ENCODE results near the gene MRPL24. TPM values are rescaled to one million over a fixed set of nuclear protein-coding genes. Genes with fewer than 3 reads are reported as not detected.

Gene MRPL24
- total and polyA plus RNA-seq, 9 of the 15 experiments (the other 6 are each of a cell fraction or from before 2014, with no cell fraction given), result 74.3 to 267 (median 113) TPM

GRCh38 chr1:156727926-156728598 is 12.8 kb downstream of the MRPL24 start, which contains the start of gene METTL25B:
Gene METTL25B (plus strand): TSS chr1:156728469. CDS start chr1:156729105, 636 bp downstream.
- peaks cover 74% of the 10 kb centered on the region for H3K36me3 ChIP-seq (ENCODE audit: control insufficient read depth, insufficient read depth, low read length)
- peaks cover 13 to 17% of the 10 kb centered on the region in 2 experiments; a peak in 4 of 5 replicates for H3K4me1 ChIP-seq (replicated peaks in 1 of 2; ENCODE audit: control insufficient read depth in 2 of 2, insufficient read depth in 2 of 2, low read length in 2 of 2)
- H3K9me1 ChIP-seq (ENCODE audit: control insufficient read depth, insufficient read depth, low read length), result no peaks in the 10 kb centered on the region
- ChIA-PET CTCF (ENCODE audit: low intra/inter-chr PET ratio) (interaction anchor here (0.6 to 6.9 kb wide), 3 partner anchors 38 to 162 kb away, joined by 3 to 143 read pairs (median 31); partner anchors contain the start of genes INSRR and NTRK1), POLR2A (interaction anchor here (0.5 to 5.0 kb wide), 34 partner anchors 8 to 227 kb away, joined by 3 to 60 read pairs (median 4); partner anchors contain the start of genes HDGF, INSRR, MEF2D and MRPL24)
- H3K27ac ChIP-seq (ENCODE audit: extremely low read depth, low read depth, low read length), result peak within 1 kb of the TSS; percentile 82
- H3K9me3 ChIP-seq (replicated peaks; ENCODE audit: control insufficient read depth, insufficient read depth, low read depth, low read length), result no peaks in the 10 kb centered on the region
- H3K9ac ChIP-seq (ENCODE audit: insufficient read depth in 1 of 2, low read depth in 2 of 2, low read length in 2 of 2), result peak within 1 kb of the TSS; percentile 91 to 99
- in situ Hi-C loops (cut with MboI), result loop anchor here (5.0 to 25.0 kb wide), 3 partner anchors 39 to 1416 kb away; partner anchors contain the start of genes FDPS, NTRK1, PKLR and PRCC
- H3K79me2 ChIP-seq (ENCODE audit: control insufficient read depth, insufficient read depth, low read length), result peaks cover 77% of the 10 kb centered on the region
- peak within 1 kb of the TSS; percentile 100 for H3K4me2 ChIP-seq (ENCODE audit: insufficient read depth, low read length)
- no peaks in the 10 kb centered on the region; a peak in 1 of 5 replicates for H3K27me3 ChIP-seq (ENCODE audit: control insufficient read depth in 2 of 2, insufficient read depth in 2 of 2, low read length in 2 of 2)
- FAIRE-seq (no peak), DNase-seq (ENCODE audit: extremely low read depth in 1 of 4, low spot score in 3 of 4) (peak in 2 of 4 experiments; percentile 87 to 93), ATAC-seq (peak; percentile 84)
- peak within 1 kb of the TSS; percentile 88 for H2AFZ ChIP-seq (ENCODE audit: low read depth, low read length)
- H3K4me3 ChIP-seq, result peak within 1 kb of the TSS; percentile 76
- H4K20me1 ChIP-seq (replicated peaks; ENCODE audit: control insufficient read depth, insufficient read depth, low read length), result peaks cover 31% of the 10 kb centered on the region
- BruUV-seq (replicated peaks), result TSS peak; percentile 75
- intact Hi-C loops (cut with micrococcal nuclease), result loop anchor here (1.0 to 5.0 kb wide), 5 partner anchors 13 to 194 kb away; partner anchors contain the start of genes LRRC71, MRPL24 and PRCC
- 2% methylated on average over 27 of the region's 46 CpGs for WGBS (ENCODE audit: insufficient coverage, low coverage, missing lambda C conversion rate)
- TF ChIP-seq ELK3 (CRISPR knock-in tag; IDR thresholded peaks at IDR 0.05) (no peak), NEUROD1 (IDR thresholded peaks at IDR 0.05; ENCODE audit: borderline replicate concordance, low read depth, low read length, partially characterized antibody) (no peak), BRD4 (IDR thresholded peaks at IDR 0.05) (no peak), SIN3B (IDR thresholded peaks at IDR 0.05; ENCODE audit: low read depth) (peak; percentile 82), JUNB (CRISPR knock-in tag; conservative IDR thresholded peaks at IDR 0.05) (no peak), MXD1 (CRISPR knock-in tag; IDR thresholded peaks at IDR 0.05; ENCODE audit: borderline replicate concordance, poor library complexity, severe bottlenecking) (no peak), MECOM (CRISPR knock-in tag; IDR thresholded peaks at IDR 0.05) (no peak), MAFK (IDR thresholded peaks at IDR 0.05; ENCODE audit: low read length) (no peak), ZNF445 (CRISPR knock-in tag; IDR thresholded peaks at IDR 0.05; ENCODE audit: low read depth) (no peak), KDM2B (CRISPR knock-in tag; IDR thresholded peaks at IDR 0.05) (no peak), CCAR2 (IDR thresholded peaks at IDR 0.05; ENCODE audit: low read depth, low read length) (no peak), ARNT (IDR thresholded peaks at IDR 0.05) (0 out of 4 replicates have a peak, but pooled peaks of 1 of the 2 experiments have one; percentile 29), TARDBP (IDR thresholded peaks at IDR 0.05) (no peak), ZNF133 (CRISPR knock-in tag; IDR thresholded peaks at IDR 0.05) (no peak), NR3C1 (CRISPR knock-in tag; IDR thresholded peaks at IDR 0.05) (no peak), ZBED1 (IDR thresholded peaks at IDR 0.05) (no peak), FOSL1 (tag; conservative IDR thresholded peaks at IDR 0.05) (no peak), TCF15 (CRISPR knock-in tag; IDR thresholded peaks at IDR 0.05) (no peak), UBTF (IDR thresholded peaks at IDR 0.05; ENCODE audit: borderline replicate concordance in 1 of 2, low read depth in 2 of 2, low read length in 2 of 2) (peak in 1 of 2 experiments; percentile 42; a peak in 1 of 4 replicates)
